ENCODE data around the gene TMOD4.
"Not testable (repeated sequence)": the region's sequence is repeated elsewhere in the genome, so short reads cannot be mapped to it uniquely, and the experiment has no call there.

Gene TMOD4

DNA sequence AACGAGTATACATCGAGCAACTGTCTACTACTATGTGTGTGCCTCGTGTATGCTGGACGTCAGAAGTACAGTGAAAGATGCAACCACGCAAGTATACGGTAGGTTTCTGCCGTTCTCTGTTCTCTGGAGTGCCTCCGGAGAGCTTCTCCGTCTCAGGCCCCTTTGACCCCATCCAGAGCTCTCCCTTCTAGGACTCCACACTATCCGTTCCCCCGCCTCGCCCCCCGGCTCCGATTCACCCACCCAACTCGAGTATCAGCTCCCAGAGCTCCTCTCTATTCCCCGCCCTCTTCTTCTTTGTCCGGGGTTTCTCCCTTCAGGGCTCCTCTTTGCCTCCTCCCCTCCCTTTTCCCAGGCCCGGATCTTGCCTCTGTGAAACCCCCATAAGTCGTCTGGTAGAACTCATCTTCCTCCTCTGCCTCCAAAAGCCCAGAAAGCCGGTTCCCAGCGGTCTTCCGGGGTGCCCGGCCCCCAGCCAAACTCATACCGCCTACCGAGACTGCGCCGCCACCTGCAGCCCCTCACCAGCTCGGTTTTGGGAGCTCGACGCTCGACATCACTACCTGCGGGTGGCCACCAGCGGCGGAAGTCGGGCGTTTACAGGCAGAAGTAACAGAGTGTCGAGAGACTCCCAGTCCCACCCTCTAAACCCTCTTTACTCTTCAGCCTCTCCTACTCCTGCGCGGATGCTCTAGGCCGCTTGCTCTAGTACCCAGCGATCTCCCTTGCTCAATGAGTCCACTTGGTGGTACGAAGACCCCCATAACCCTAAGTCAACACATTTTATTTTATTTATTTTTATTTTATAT lies 14.1 kb upstream of the TMOD4 start, which contains the start of gene VPS72:
TSS of gene VPS72 (minus strand) at position 561 of the 809 bp plus-strand sequence. CDS start at position 485, 76 bp downstream.
- Histone ChIP-seq H3K9me3 (no peaks in the 10 kb centered on the region), H3K4me1 (peaks cover 0 to 34% (median 25%) of the 10 kb centered on the region in 4 donors), H3K27ac (peak within 1 kb of the TSS; percentile 92 to 95), H3K36me3 (peaks cover 6 to 12% (median 11%) of the 10 kb centered on the region in 3 donors), H3K4me3 (peak within 1 kb of the TSS; percentile 85 to 91), H3K27me3 (no peaks in the 10 kb centered on the region)
- TF ChIP-seq, protein P1, sequence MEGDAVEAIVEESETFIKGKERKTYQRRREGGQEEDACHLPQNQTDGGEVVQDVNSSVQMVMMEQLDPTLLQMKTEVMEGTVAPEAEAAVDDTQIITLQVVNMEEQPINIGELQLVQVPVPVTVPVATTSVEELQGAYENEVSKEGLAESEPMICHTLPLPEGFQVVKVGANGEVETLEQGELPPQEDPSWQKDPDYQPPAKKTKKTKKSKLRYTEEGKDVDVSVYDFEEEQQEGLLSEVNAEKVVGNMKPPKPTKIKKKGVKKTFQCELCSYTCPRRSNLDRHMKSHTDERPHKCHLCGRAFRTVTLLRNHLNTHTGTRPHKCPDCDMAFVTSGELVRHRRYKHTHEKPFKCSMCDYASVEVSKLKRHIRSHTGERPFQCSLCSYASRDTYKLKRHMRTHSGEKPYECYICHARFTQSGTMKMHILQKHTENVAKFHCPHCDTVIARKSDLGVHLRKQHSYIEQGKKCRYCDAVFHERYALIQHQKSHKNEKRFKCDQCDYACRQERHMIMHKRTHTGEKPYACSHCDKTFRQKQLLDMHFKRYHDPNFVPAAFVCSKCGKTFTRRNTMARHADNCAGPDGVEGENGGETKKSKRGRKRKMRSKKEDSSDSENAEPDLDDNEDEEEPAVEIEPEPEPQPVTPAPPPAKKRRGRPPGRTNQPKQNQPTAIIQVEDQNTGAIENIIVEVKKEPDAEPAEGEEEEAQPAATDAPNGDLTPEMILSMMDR (IDR thresholded peaks at IDR 0.05), result peak in 1 of 2 experiments; percentile 49
- peak; percentile 87 to 90 for DNase-seq
- intact Hi-C loops (cut with DNase I; ENCODE audit: low total_unique reads), result loop anchor here (5.0 to 10.0 kb wide), 2 partner anchors 62 to 155 kb away; partner anchors contain the start of genes PSMD4 and RFX5

DNA sequence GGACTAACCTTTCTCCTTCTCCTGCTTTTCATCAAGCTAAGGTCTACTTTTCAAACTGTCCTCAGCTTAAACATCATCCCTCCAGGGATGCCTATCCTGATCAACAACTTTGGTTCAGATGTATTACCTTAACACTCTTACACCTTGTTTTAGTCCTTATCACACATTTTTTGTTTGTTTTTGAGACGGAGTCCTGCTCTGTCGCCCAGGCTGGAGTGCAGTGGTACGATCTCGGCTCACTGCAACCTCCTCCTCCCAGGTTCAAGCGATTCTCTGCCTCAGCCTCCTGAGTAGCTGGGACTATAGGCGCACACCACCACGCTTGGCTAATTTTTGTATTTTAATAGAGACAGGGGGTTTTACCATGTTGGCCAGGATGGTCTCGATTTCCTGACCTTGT lies 12.9 kb upstream of the TMOD4 start:
- H3K9me3 ChIP-seq; H3K27me3 ChIP-seq; intact Hi-C loops (cut with DNase I; ENCODE audit: low total_unique reads): not testable (repeated sequence)
- DNase-seq, result peak in 1 of 2 donors; percentile 44
- H3K36me3 ChIP-seq, result peaks cover 18 to 23% (median 23%) of the 10 kb centered on the region in 3 donors
- H3K4me1 ChIP-seq, result peaks cover 0 to 34% (median 25%) of the 10 kb centered on the region in 4 donors
- H3K27ac ChIP-seq, result peak overlapping the region; percentile 92 to 95
- H3K4me3 ChIP-seq, result peak overlapping the region; percentile 85 to 91

DNA sequence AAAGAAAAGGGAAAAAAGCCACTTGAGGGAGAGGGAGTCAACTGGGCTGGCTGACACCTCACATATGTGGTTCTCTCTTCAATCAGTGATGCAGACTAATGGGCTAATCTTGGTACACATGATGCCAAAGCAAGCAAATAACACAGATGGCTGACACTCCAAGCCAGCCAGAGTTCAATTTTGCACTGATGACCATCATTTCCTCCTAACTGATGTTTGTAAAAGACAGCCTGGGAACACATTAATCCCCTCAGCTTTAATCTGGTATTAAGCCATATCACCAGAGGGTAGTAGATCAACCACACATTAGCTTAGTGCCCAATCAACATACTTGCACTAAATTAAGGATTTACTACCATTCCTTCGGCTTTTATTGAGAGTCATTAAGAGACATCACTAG lies 11.4 kb upstream of the TMOD4 start:
- DNase-seq, result peak in 1 of 2 donors; percentile 16
- H3K27ac ChIP-seq, result peak overlapping the region; percentile 92 to 95
- H3K9me3 ChIP-seq, result no peaks in the 10 kb centered on the region
- H3K36me3 ChIP-seq, result peaks cover 33 to 38% (median 37%) of the 10 kb centered on the region in 3 donors
- intact Hi-C loops (cut with DNase I; ENCODE audit: low total_unique reads), result no loop called here
- H3K4me1 ChIP-seq, result peaks cover 0 to 34% (median 25%) of the 10 kb centered on the region in 4 donors
- TF ChIP-seq, protein P1 (IDR thresholded peaks at IDR 0.05), result no peak
- no peak overlapping the region for H3K4me3 ChIP-seq
- H3K27me3 ChIP-seq, result no peaks in the 10 kb centered on the region

DNA sequence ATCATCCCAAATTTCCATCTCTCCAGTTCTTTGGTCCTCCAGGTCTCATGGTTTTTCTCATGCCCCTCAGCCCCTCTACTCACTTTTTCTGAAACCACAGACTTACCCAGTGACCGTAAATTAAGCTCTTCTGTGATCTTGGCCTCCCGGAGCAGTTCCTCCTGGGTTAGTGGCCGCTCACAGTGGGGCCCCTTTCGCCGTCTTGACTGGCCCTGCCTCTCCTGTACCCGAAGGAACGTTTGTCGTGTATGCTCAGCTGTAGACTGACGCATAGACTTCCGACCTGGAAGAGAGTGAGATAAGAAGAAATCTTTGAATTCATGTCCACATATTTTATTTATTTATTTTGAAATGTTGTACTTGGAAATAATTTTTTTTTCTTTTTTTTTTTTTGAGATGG lies 8.4 kb upstream of the TMOD4 start:
- TF ChIP-seq, protein P1 (IDR thresholded peaks at IDR 0.05), result no peak
- H3K4me1 ChIP-seq, result peaks cover 0 to 26% (median 19%) of the 10 kb centered on the region in 4 donors
- H3K36me3 ChIP-seq, result peaks cover 62 to 68% (median 67%) of the 10 kb centered on the region in 3 donors
- no peak overlapping the region for H3K4me3 ChIP-seq
- peak in 1 of 2 donors; percentile 11 for DNase-seq
- intact Hi-C loops (cut with DNase I; ENCODE audit: low total_unique reads), result no loop called here
- no peak overlapping the region for H3K27ac ChIP-seq
- H3K9me3 ChIP-seq, result no peaks in the 10 kb centered on the region
- no peaks in the 10 kb centered on the region for H3K27me3 ChIP-seq

DNA sequence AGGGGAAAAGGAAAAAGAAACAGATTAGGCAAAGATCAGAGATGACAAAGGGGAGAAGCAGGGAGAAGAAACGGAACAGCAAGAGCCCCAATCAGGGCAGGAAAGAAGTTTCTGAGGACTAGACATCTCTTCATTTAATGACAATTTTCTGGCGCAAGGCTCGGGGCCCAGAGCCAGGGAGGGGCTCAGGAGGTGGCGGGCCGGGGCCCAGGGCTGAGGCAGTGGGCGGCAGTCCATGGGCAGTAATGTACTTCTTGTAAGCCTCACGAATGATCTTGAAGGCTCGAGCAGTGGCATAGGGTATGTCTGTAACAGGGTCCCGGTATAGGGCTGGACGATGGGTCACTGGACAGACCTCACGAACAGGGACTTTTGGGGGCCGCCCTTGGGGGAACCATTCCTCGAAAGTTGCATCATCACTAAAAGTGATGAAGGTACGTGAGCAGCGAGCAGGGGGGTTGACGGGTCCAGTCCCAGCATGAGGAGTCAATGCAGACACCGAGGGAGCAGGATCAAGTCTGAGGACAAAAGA lies 799 bp upstream of the TMOD4 start:
- Histone ChIP-seq H3K36me3 (peaks cover 64 to 88% (median 73%) of the 10 kb centered on the region in 3 donors), H3K4me3 (no peak overlapping the region), H3K27ac (no peak overlapping the region), H3K4me1 (no peaks in the 10 kb centered on the region), H3K27me3 (no peaks in the 10 kb centered on the region), H3K9me3 (no peaks in the 10 kb centered on the region)
- TF ChIP-seq, protein P1 (IDR thresholded peaks at IDR 0.05), result no peak
- intact Hi-C loops (cut with DNase I; ENCODE audit: low total_unique reads), result no loop called here
- no peak for DNase-seq
